K562 (cell line): ENCODE measurements around the gene VPS33B. TPM values are rescaled to one million over a fixed set of nuclear protein-coding genes. Genes with fewer than 3 reads are reported as not detected.
A peak's percentile ranks its signal among the peaks of the same experiment; 100 is the strongest.

Source experiments
- ATAC-seq: fragments of 200-7000 bp; cut with Tn5 transposase; 3 replicates; pipeline ENCODE4 v1.9.1; 2020; ENCODE audit warnings: moderate library complexity
- BruUV-seq: library from RNA; stranded (reverse); fragments of 400-500 nt; replicated peaks from 2 replicates; lab custom pipeline; 2021; lab: Mats Ljungman, UMichigan
- CTCF ChIA-PET: fragments of 300-600 bp; formaldehyde crosslinking; extraction: SDS; loops from one replicate; lab custom pipeline; 2021; ENCODE audit warnings: low intra/inter-chr PET ratio; lab: Yijun Ruan, JAX
- POLR2A ChIA-PET: fragments of 300-600, 350-650 bp; sonication (Branson Sonifier 250); formaldehyde crosslinking; extraction: SDS; loops from one replicate; lab custom pipeline; 2021; ENCODE audit warnings: antibody characterized with exemption, inconsistent platforms; lab: Yijun Ruan, JAX
- DNase-seq, 4 experiments: peaks; one replicate each; pipeline versions ENCODE4 v3.0.0 to v3.0.0-alpha.2; 2011 to 2018; ENCODE audit warnings: low spot score in 3 of 4, mixed read lengths in 3 of 4; ENCODE audit errors: extremely low read depth in 1 of 4
- FAIRE-seq: peaks from 2 replicates; lab custom pipeline; 2011; peaks lifted over from hg19 to GRCh38; lab: Jason Lieb, UNC
- H2AFZ ChIP-seq: 2 replicates; pipeline ENCODE4 v1.6.0; 2011; ENCODE audit warnings: low read depth, low read length, control low read depth, inconsistent platforms
- H3K27ac ChIP-seq: fragments of 200-600 bp; 3 replicates; pipeline ENCODE4 v1.8.0; 2011; ENCODE audit warnings: low read depth, mild to moderate bottlenecking, control low read depth, inconsistent platforms, low read length, moderate library complexity, mixed read lengths; ENCODE audit errors: extremely low read depth
- H3K27me3 ChIP-seq, 2 experiments: fragments of 300-600 bp in 1 of 2; 2 replicates in 1 of 2; 3 replicates in 1 of 2; pipeline versions ENCODE4 v1.6.0 to v1.8.0; 2011; ENCODE audit warnings: inconsistent platforms in 2 of 2, low read length in 2 of 2, mild to moderate bottlenecking in 1 of 2, mixed read lengths in 1 of 2, moderate library complexity in 1 of 2; ENCODE audit not compliant: control insufficient read depth in 2 of 2, insufficient read depth in 2 of 2
- H3K36me3 ChIP-seq: fragments of 300-600 bp; 3 replicates; pipeline ENCODE4 v1.8.0; 2011; ENCODE audit warnings: mild to moderate bottlenecking, low read length, inconsistent platforms; ENCODE audit not compliant: control insufficient read depth, insufficient read depth
- H3K4me1 ChIP-seq, 2 experiments: fragments of 200-600 bp in 1 of 2; replicated peaks in 1 of 2; 2 replicates in 1 of 2; 3 replicates in 1 of 2; pipeline versions ENCODE4 v1.5.1 to v1.8.0; 2011; ENCODE audit warnings: inconsistent platforms in 2 of 2, low read length in 2 of 2, mild to moderate bottlenecking in 1 of 2, mixed read lengths in 1 of 2, moderate library complexity in 1 of 2; ENCODE audit not compliant: control insufficient read depth in 2 of 2, insufficient read depth in 2 of 2
- H3K4me2 ChIP-seq: 2 replicates; pipeline ENCODE4 v1.6.1; 2011; ENCODE audit warnings: low read length, control low read depth, inconsistent platforms, mixed read lengths; ENCODE audit not compliant: insufficient read depth
- H3K4me3 ChIP-seq: fragments of 200-600 bp; sonication (generic), shearing (Covaris generic); 2 replicates; pipeline ENCODE4 v1.5.1; 2016; ENCODE audit warnings: control low read depth, inconsistent platforms
- H3K79me2 ChIP-seq: fragments of 200-600 bp; 3 replicates; pipeline ENCODE4 v1.8.0; 2011; ENCODE audit warnings: low read length, inconsistent platforms; ENCODE audit not compliant: control insufficient read depth, insufficient read depth
- H3K9ac ChIP-seq, 2 experiments: 2 replicates each; pipeline versions ENCODE4 v1.6.0 to v1.6.1; 2011; ENCODE audit warnings: low read depth in 2 of 2, low read length in 2 of 2, control low read depth in 1 of 2, inconsistent platforms in 1 of 2, mild to moderate bottlenecking in 1 of 2, mixed read lengths in 1 of 2; ENCODE audit not compliant: insufficient read depth in 1 of 2
- H3K9me1 ChIP-seq: one replicate; pipeline ENCODE4 v1.6.0; 2011; ENCODE audit warnings: inconsistent platforms, mild to moderate bottlenecking, low read length, moderate library complexity; ENCODE audit not compliant: control insufficient read depth, insufficient read depth
- H3K9me3 ChIP-seq: replicated peaks from 2 replicates; pipeline ENCODE4 v1.5.1; 2011; ENCODE audit warnings: low read depth, low read length, inconsistent platforms; ENCODE audit not compliant: control insufficient read depth, insufficient read depth
- H4K20me1 ChIP-seq: replicated peaks from 2 replicates; pipeline ENCODE4 v1.6.1; 2011; ENCODE audit warnings: low read length, inconsistent platforms, mixed read lengths; ENCODE audit not compliant: control insufficient read depth, insufficient read depth
- BCOR ChIP-seq: fragments of 450-650 bp; IDR thresholded peaks from 2 replicates; pipeline ENCODE4 v1.6.1; 2016
- CTBP1 ChIP-seq: fragments of 450-650 bp; IDR thresholded peaks from 2 replicates; pipeline ENCODE4 v1.6.1; 2016; ENCODE audit warnings: borderline replicate concordance
- GABPB2 ChIP-seq: fragments of 250-450 bp; sonication (Bioruptor Pico); conservative IDR thresholded peaks from 2 replicates; pipeline ENCODE4 v1.5.1; 2021; ENCODE audit warnings: mild to moderate bottlenecking
- HIVEP1 ChIP-seq: fragments of 250-450 bp; sonication (Bioruptor Pico); IDR thresholded peaks from 2 replicates; pipeline ENCODE4 v1.4.0; 2020; ENCODE audit warnings: mild to moderate bottlenecking
- HOMEZ ChIP-seq: fragments of 250-450 bp; sonication (Bioruptor Pico); IDR thresholded peaks from 2 replicates; pipeline ENCODE4 v1.4.0; 2020; ENCODE audit warnings: mild to moderate bottlenecking, moderate library complexity
- KDM2B ChIP-seq: fragments of 250-450 bp; sonication (Bioruptor Pico); IDR thresholded peaks from 2 replicates; pipeline ENCODE4 v1.8.0; 2021; ENCODE audit warnings: mild to moderate bottlenecking, moderate library complexity
- POLR2G ChIP-seq: fragments of 200-400 bp; formaldehyde crosslinking; IDR thresholded peaks from 2 replicates; pipeline ENCODE4 v1.6.1; 2017; ENCODE audit warnings: low read depth, mild to moderate bottlenecking, antibody characterized with exemption, low read length, moderate library complexity
- RBM25 ChIP-seq: fragments of 200-400 bp; formaldehyde crosslinking; IDR thresholded peaks from 2 replicates; pipeline ENCODE4 v1.6.1; 2018; ENCODE audit warnings: low read length, low read depth, moderate library complexity; ENCODE audit not compliant: severe bottlenecking
- SMAD1 ChIP-seq: fragments of 150-350 bp; IDR thresholded peaks from 2 replicates; pipeline ENCODE4 v1.6.1; 2014; ENCODE audit warnings: low read length, low read depth; ENCODE audit not compliant: partially characterized antibody
- ZBTB7A ChIP-seq: IDR thresholded peaks from 2 replicates; pipeline ENCODE4 v1.6.1; 2011; ENCODE audit warnings: low read depth, mild to moderate bottlenecking, low read length, moderate library complexity, borderline replicate concordance; ENCODE audit not compliant: control insufficient read depth
- ZNF274 ChIP-seq: IDR thresholded peaks from 2 replicates; pipeline ENCODE4 v1.6.1; 2011; ENCODE audit warnings: low read depth, mild to moderate bottlenecking, low read length, moderate library complexity, borderline replicate concordance
- ZNF785 ChIP-seq: fragments of 250-450 bp; sonication (Bioruptor Pico); IDR thresholded peaks from 2 replicates; pipeline ENCODE4 v1.4.0; 2020; ENCODE audit warnings: mild to moderate bottlenecking
- WGBS: fragments of 100-300 bp; shearing (Covaris generic); methylation state at CpG from one replicate; pipeline ENCODE4 v1.1.6; 2016; ENCODE audit warnings: low coverage, mixed read lengths; ENCODE audit not compliant: insufficient coverage; ENCODE audit errors: missing lambda C conversion rate; 5-methylcytosine and 5-hydroxymethylcytosine counted together
- in situ Hi-C: fragments of 300-500 bp; cut with MboI; formaldehyde crosslinking; loops from 4 replicates; pipeline ENCODE4 v1.15.0; 2018; ENCODE audit warnings: inconsistent platforms, mixed read lengths
- intact Hi-C: fragments of 100-400 bp; cut with micrococcal nuclease; formaldehyde crosslinking; loops from 2 replicates; pipeline ENCODE4 v1.14.2; 2022
- polyA plus RNA-seq, 8 experiments: library from polyadenylated mRNA; depleted of rRNA in 4 of 8; stranded (reverse) in 5 of 8; unstranded in 3 of 8; fragments of >200 nt; fragmentation: Nextera tagmentation in 2 of 8; fragmentation: Illumina TruSeq in 1 of 8; extraction: Ambion mirVana in 2 of 8; extraction: Trizol in 1 of 8; gene quantifications; 2 replicates each; pipeline versions ENCODE4 v1.2.1 to v1.2.3, GENCODE V29; 2011 to 2014; ENCODE audit warnings: inconsistent platforms in 1 of 8, missing spikeins in 1 of 8
- total RNA-seq, 7 experiments: library from RNA; depleted of rRNA in 6 of 7; stranded (reverse); fragments of >200 nt in 6 of 7; fragmentation: Illumina TruSeq in 2 of 7; extraction: Trizol in 2 of 7; gene quantifications; 2 replicates each; pipeline versions ENCODE4 v1.2.1 to v1.2.3, GENCODE V29; 2011 to 2021; ENCODE audit warnings: low replicate concordance in 1 of 7

VPS33B gene
- total and polyA plus RNA-seq, 9 of the 15 experiments (the other 6 are each of a cell fraction or from before 2014, with no cell fraction given), result 9.4 to 25.5 (median 14.8) TPM

GRCh38 chr15:90952901-90953677, 69.3 kb downstream of the VPS33B start:
- no peak for FAIRE-seq
- TF ChIP-seq CTBP1 (peak; percentile 33; the same call in 1 of the 2 replicates), HIVEP1 (CRISPR knock-in tag) (no peak), SMAD1 (no peak), POLR2G (0 out of 2 replicates have a peak, but pooled peaks have one; percentile 35)
- TF ChIP-seq, all 486 proteins: peak for 2
- ChIA-PET POLR2A (interaction anchor here (0.5 to 2.5 kb wide), 6 partner anchors 9 to 590 kb away, joined by 3 to 9 read pairs (median 4); partner anchors contain the start of gene HDDC3), CTCF (no interaction called here)
- no peak overlapping the region for H3K4me2 ChIP-seq
- no peaks in the 10 kb centered on the region for H3K27me3 ChIP-seq
- intact Hi-C loops, result no loop called here
- peaks cover 25% of the 10 kb centered on the region for H3K79me2 ChIP-seq
- no peaks in the 10 kb centered on the region for H3K9me3 ChIP-seq
- ATAC-seq (no peak), DNase-seq (no peak)
- no peak overlapping the region for H3K4me3 ChIP-seq
- no peak overlapping the region for H2AFZ ChIP-seq
- H3K36me3 ChIP-seq, result peaks cover 66% of the 10 kb centered on the region
- peaks cover 19 to 62% of the 10 kb centered on the region in 2 experiments; a peak in 4 of 5 replicates for H3K4me1 ChIP-seq
- H4K20me1 ChIP-seq, result no peaks in the 10 kb centered on the region
- H3K27ac ChIP-seq, result no peak overlapping the region
- BruUV-seq, result no TSS peak
- H3K9me1 ChIP-seq, result peaks cover 3% of the 10 kb centered on the region
- peak overlapping the region in 1 of 2 experiments; percentile 84; a peak in 2 of 4 replicates for H3K9ac ChIP-seq
- in situ Hi-C loops, result no loop called here
- 92% methylated on average over 13 of the region's 14 CpGs for WGBS

- peaks cover 76% of the 10 kb centered on the region for H3K36me3 ChIP-seq
- ChIA-PET CTCF (no interaction called here), POLR2A (interaction anchor here (2.4 to 2.5 kb wide), 2 partner anchors 8 to 18 kb away, joined by 13 to 20 read pairs; partner anchors contain the start of gene HDDC3)
- peaks cover 6% of the 10 kb centered on the region for H3K79me2 ChIP-seq
- no peak for DNase-seq
- H4K20me1 ChIP-seq, result 0 out of 2 replicates have a peak, but pooled peaks cover 5% of the 10 kb centered on the region
- intact Hi-C loops (no loop called here), in situ Hi-C loops (no loop called here)
- H3K27ac ChIP-seq, result no peak overlapping the region
- no peak overlapping the region for H3K4me2 ChIP-seq
- BruUV-seq, result no TSS peak
- H3K27me3 ChIP-seq, result no peaks in the 10 kb centered on the region
- H3K4me1 ChIP-seq, result peaks cover 19 to 56% of the 10 kb centered on the region in 2 experiments; a peak in 4 of 5 replicates
- no peak for ATAC-seq
- no peak overlapping the region for H2AFZ ChIP-seq
- 90% methylated on average over 6 of the region's 6 CpGs for WGBS
- no peaks in the 10 kb centered on the region for H3K9me3 ChIP-seq
- no peak overlapping the region for H3K9ac ChIP-seq
- H3K9me1 ChIP-seq, result peaks cover 3% of the 10 kb centered on the region
- no peak overlapping the region for H3K4me3 ChIP-seq
- no peak for FAIRE-seq
- TF ChIP-seq KDM2B (no peak), ZNF785 (CRISPR knock-in tag) (no peak), RBM25 (peak; percentile 67), GABPB2 (no peak), ZNF274 (no peak), HOMEZ (CRISPR knock-in tag) (no peak), ZBTB7A (no peak), BCOR (peak; percentile 51; the same call in 1 of the 2 replicates)
Observed at GRCh38 chr15:90950676-90951075, 71.7 kb downstream of the VPS33B start.
